Thoracic aorta (tissue), 2 donors: ENCODE measurements around the gene COL6A3. TPM values are rescaled to one million over a fixed set of nuclear protein-coding genes. Genes with fewer than 3 reads are reported as not detected.
A peak's percentile ranks its signal among the peaks of the same experiment; 100 is the strongest.
"Not testable (repeated sequence)": the region's sequence is repeated elsewhere in the genome, so short reads cannot be mapped to it uniquely, and the experiment has no call there.

Source experiments
- ATAC-seq: fragments of 150-250 bp; one replicate; pipeline ENCODE4 v1.8.0; 2017; ENCODE audit warnings: low read depth; ENCODE audit not compliant: insufficient number of reproducible peaks, low FRiP score
- DNase-seq: peaks from one replicate; pipeline ENCODE4 v3.0.0-alpha.2; 2020; ENCODE audit warnings: low spot score
- H3K27ac ChIP-seq, 2 donors: fragments of 200-600 bp; sonication (generic); 1 replicate in 1 of 2; 2 replicates in 1 of 2; pipeline ENCODE4 v1.5.1; 2016; ENCODE audit warnings: mild to moderate bottlenecking in 2 of 2, moderate library complexity in 2 of 2
- H3K27me3 ChIP-seq: fragments of 200-600 bp; sonication (generic); replicated peaks from 2 replicates; pipeline ENCODE4 v1.6.0; 2016; ENCODE audit warnings: mild to moderate bottlenecking; ENCODE audit not compliant: insufficient read depth
- H3K36me3 ChIP-seq: fragments of 200-600 bp; sonication (generic); one replicate; pipeline ENCODE4 v1.5.1; 2016
- H3K4me1 ChIP-seq, 2 donors: fragments of 200-600 bp; sonication (generic); 1 replicate in 1 of 2; 2 replicates in 1 of 2; pipeline versions ENCODE4 v1.5.1 to v1.6.0; 2016; ENCODE audit warnings: low read depth in 2 of 2, mild to moderate bottlenecking in 1 of 2; ENCODE audit not compliant: control insufficient read depth in 1 of 2
- H3K4me3 ChIP-seq: fragments of 200-600 bp; sonication (generic); 2 replicates; pipeline ENCODE4 v1.5.1; 2016; ENCODE audit warnings: mild to moderate bottlenecking
- H3K9me3 ChIP-seq: fragments of 200-600 bp; sonication (generic); 2 replicates; pipeline ENCODE4 v1.5.1; 2016
- total RNA-seq, 2 donors: library from RNA; depleted of rRNA; stranded (reverse); fragments of >200 nt; gene quantifications; one replicate each; pipeline versions ENCODE4 v1.1.0 to v1.2.3, GENCODE V29; 2016
- TF ChIP-seq, protein P1 (sequence below): fragments of 200-600 bp; sonication (generic); IDR thresholded peaks from one replicate; pipeline ENCODE4 v1.5.1; 2019; ENCODE audit warnings: antibody characterized with exemption

COL6A3 gene
- total RNA-seq, 2 donors from 2014 or later, result 118 to 155 TPM

DNA sequence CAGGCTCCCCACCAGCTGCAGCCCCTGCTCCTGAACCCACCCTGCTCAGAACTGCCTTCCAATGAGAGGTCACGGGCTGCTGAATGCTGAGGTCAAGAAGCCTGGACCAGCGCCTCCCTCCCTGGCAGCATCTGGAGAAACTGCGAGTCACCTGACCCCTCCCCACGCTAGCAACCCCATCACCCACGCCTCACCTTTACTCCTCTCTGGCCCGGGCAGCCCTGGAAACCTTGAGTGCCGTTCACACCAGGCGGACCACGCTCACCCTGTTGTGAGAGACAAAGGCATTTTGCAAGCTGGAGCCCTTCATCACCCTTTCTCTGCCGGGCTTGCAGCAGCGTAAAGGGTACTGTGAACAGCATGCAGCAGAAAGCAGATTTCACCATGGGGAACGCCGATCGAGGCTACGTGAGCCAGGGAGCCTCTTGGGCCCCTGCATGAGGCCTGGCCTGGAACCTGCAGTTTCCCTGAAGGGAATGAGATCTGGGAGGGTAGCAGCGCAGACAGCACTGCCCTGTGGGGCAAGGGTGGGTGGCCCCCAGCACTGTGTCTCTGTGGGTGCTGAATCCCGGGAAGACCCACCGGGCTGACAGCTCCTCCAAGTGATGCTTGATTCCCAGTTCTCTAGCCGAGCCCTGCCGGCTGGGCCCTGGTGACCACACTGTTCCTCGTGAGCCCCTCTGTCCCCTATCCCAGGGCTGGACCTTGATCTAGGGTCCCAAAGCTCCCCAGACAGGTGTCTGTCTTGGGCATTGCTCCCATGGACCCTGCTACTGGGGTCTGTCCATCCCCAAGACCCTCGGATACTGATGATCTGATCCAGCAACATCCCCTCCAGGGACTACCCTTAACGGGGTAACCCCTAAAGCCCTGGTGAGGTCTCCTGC lies 53.8 kb downstream of the COL6A3 start:
- no peak for ATAC-seq
- Histone ChIP-seq H3K27ac (no peak overlapping the region), H3K36me3 (peaks cover 34% of the 10 kb centered on the region), H3K27me3 (no peaks in the 10 kb centered on the region), H3K4me1 (peaks cover 6 to 9% of the 10 kb centered on the region in 2 donors), H3K9me3 (no peaks in the 10 kb centered on the region), H3K4me3 (no peak overlapping the region)
- TF ChIP-seq, protein P1, sequence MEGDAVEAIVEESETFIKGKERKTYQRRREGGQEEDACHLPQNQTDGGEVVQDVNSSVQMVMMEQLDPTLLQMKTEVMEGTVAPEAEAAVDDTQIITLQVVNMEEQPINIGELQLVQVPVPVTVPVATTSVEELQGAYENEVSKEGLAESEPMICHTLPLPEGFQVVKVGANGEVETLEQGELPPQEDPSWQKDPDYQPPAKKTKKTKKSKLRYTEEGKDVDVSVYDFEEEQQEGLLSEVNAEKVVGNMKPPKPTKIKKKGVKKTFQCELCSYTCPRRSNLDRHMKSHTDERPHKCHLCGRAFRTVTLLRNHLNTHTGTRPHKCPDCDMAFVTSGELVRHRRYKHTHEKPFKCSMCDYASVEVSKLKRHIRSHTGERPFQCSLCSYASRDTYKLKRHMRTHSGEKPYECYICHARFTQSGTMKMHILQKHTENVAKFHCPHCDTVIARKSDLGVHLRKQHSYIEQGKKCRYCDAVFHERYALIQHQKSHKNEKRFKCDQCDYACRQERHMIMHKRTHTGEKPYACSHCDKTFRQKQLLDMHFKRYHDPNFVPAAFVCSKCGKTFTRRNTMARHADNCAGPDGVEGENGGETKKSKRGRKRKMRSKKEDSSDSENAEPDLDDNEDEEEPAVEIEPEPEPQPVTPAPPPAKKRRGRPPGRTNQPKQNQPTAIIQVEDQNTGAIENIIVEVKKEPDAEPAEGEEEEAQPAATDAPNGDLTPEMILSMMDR, result no peak
- no peak for DNase-seq

DNA sequence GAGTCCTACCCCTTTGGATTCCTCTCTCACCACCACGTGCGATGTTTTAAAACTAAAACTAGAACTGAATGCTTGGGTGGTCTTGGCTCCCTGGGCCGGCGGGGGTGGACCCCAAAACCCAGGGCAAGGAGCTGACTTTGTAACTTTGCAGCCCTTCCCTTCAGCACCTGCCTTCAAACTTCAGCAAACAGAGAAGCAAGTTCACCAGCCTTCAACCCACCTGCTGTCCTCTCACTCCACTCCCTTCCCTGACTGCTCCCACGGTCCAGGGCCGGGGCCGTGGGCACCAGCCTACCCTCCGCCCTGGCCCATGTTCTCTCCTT lies 54.5 kb downstream of the COL6A3 start:
- no peak for ATAC-seq
- TF ChIP-seq, protein P1, result no peak

DNA sequence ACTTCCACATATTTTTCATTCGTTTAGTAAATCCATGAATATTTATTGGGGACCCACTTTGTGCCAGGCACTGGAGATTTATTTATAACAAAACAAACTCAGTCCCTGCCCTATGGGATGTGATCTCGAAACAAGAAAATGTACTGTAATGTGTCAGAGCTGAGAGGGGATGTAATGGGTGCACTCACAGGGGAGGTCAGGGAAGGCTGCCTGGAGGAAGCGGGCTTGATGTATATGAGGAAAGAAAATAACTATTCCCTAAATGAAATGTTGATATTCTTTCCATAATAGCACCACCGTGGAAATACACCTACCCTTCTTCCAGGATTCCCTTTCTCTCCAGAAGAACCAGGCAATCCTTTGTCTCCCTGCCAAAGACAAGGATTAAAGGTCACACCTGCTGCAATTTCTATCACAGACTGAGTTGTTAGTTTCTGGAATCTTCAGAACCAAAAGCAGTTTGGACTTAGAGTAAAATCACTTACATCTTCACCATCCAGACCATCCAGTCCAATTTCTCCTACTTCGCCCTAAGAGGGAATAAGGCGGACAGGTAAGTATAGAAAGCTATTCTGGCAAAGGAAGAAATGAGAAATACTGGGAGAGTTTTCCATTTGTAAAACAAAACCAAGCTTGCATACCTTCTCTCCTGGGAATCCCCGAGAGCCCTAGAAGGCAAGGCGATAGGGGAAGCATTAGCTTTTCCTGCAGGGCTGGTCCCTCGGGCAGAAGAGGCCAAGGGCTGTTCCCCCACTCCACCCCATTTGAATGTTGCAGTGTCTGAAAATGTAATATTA lies 55.0 kb downstream of the COL6A3 start:
- Histone ChIP-seq H3K27ac (no peak overlapping the region), H3K9me3 (no peaks in the 10 kb centered on the region), H3K36me3 (peaks cover 29% of the 10 kb centered on the region), H3K27me3 (no peaks in the 10 kb centered on the region), H3K4me1 (peaks cover 6 to 16% of the 10 kb centered on the region in 2 donors), H3K4me3 (no peak overlapping the region)
- ATAC-seq, result no peak
- TF ChIP-seq, protein P1, result no peak
- no peak for DNase-seq

More for the DNA sequence above, 54.5 kb downstream of the COL6A3 start:
- H3K27me3 ChIP-seq, result no peaks in the 10 kb centered on the region
- H3K36me3 ChIP-seq, result peaks cover 34% of the 10 kb centered on the region
- no peaks in the 10 kb centered on the region for H3K9me3 ChIP-seq
- no peak overlapping the region for H3K4me3 ChIP-seq
- no peak overlapping the region for H3K27ac ChIP-seq
- DNase-seq, result no peak
- peaks cover 6 to 15% of the 10 kb centered on the region in 2 donors for H3K4me1 ChIP-seq

DNA sequence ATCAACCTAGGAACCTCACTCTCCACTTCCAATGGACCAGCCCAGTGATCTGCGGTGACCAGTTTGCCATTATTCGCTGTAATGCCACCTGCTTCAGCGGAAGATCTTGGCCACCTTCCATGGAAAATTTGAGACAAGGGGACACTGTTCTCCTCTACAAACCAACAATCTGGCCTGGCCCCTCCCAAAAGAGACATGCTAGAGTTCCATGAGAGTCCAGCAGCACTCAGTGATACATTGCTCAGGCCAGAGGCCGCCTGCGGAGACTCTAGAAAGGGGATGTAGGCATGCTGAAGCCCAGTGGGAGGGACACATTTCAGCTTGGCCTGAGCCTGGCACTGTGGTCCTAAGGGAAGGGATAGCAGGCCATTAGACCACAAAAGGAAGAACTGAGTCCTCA lies 58.3 kb downstream of the COL6A3 start:
- DNase-seq, result no peak
- peaks cover 6 to 16% of the 10 kb centered on the region in 2 donors for H3K4me1 ChIP-seq

DNA sequence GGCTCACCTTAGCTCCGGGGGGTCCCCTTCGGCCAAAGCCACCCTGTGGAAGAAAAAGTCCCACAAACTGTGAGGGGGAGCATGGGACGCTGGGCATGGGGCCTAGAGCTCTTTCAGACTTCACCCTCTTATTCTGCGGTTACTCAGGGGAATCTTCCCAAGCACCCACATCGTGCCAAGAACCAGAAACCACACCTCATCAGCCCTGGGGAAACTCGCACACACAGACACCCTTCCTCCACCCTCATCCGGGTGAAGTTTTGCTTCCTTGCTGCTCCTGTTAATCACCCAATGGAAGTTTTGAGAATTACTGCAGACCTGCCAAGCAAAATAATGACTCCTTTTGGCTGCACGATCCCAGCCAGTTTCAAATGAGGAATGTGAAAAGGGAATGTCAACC lies 59.1 kb downstream of the COL6A3 start:
- no peak for DNase-seq
- peak overlapping the region; percentile 19 for H3K4me3 ChIP-seq
- H3K4me1 ChIP-seq, result peaks cover 6 to 16% of the 10 kb centered on the region in 2 donors
- no peak overlapping the region for H3K27ac ChIP-seq
- H3K27me3 ChIP-seq, result no peaks in the 10 kb centered on the region
- H3K36me3 ChIP-seq, result peaks cover 26% of the 10 kb centered on the region
- TF ChIP-seq, protein P1, result peak; percentile 26
- no peaks in the 10 kb centered on the region for H3K9me3 ChIP-seq
- peak; percentile 55 for ATAC-seq

More for the DNA sequence above, 58.3 kb downstream of the COL6A3 start:
- peaks cover 22% of the 10 kb centered on the region for H3K36me3 ChIP-seq
- no peak overlapping the region for H3K4me3 ChIP-seq
- no peak overlapping the region for H3K27ac ChIP-seq
- TF ChIP-seq, protein P1, result no peak
- no peaks in the 10 kb centered on the region for H3K27me3 ChIP-seq
- ATAC-seq, result no peak
- no peaks in the 10 kb centered on the region for H3K9me3 ChIP-seq

DNA sequence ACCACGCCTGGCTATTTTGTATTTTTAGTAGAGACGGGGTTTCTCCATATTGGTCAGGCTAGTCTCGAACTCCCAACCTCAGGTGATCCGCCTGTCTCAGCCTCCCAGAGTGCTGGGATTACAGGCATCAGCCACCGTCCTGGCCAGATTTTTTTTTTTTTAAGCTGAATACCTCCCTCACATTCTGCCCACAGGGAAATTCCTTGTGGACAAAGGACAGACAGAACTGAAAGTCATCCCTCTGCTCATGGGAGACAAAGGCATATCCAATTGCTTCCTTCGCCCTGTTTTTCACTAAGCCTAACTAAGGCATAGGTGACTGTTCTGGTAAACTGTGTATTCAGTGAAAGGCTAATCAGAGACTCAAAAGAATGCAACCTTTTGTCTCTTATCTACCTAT lies 59.8 kb downstream of the COL6A3 start:
- H3K9me3 ChIP-seq, ATAC-seq, H3K27me3 ChIP-seq, DNase-seq, H3K4me3 ChIP-seq, H3K27ac ChIP-seq: not testable (repeated sequence)
- Histone ChIP-seq H3K36me3 (peaks cover 25% of the 10 kb centered on the region), H3K4me1 (peaks cover 6 to 16% of the 10 kb centered on the region in 2 donors)
